ENCODE results near the gene AFF2. TPM values are rescaled to one million over a fixed set of nuclear protein-coding genes. Genes with fewer than 3 reads are reported as not detected.

The AFF2 gene
- total and polyA plus RNA-seq, 2 donors from 2014 or later: 0.09 to 5.7 TPM

DNA sequence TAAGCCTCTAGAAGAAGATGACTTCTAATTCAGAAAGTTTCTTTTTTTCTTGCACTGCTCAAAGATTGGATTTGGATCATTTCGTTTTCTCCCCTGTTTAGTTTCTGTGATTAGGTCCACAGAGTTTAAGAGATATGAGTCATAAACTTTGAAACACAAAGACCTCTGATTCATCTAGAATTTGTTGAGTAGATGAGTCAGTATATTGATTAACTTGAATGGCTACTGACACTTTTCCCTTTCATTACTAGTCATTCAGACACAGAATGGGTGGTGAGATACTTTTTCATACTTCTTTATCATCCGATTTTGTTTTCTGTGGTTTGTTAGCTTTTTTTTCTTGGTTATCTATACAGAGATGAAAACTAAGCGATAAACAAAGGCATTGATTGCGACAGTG is 34.1 kb upstream of the AFF2 start:
- TF ChIP-seq CTCF (IDR thresholded peaks at IDR 0.05; ENCODE audit: borderline replicate concordance, extremely low read depth, insufficient read depth): no peak
- FAIRE-seq (no peak), DNase-seq (no peak)
- Histone ChIP-seq H3K4me3 (ENCODE audit: low read length in 3 of 3) (no peak overlapping the region), H3K27me3 (ENCODE audit: control insufficient read depth, insufficient read depth, low read length) (no peaks in the 10 kb centered on the region), H3K9ac (ENCODE audit: low read length in 3 of 3) (no peak overlapping the region), H3K4me1 (ENCODE audit: control insufficient read depth in 2 of 3, insufficient read depth in 2 of 3, low read depth in 1 of 3, low read length in 3 of 3) (no peaks in the 10 kb centered on the region), H3K27ac (ENCODE audit: low read depth in 2 of 2, low read length in 2 of 2) (no peak overlapping the region), H3K9me3 (ENCODE audit: control insufficient read depth in 2 of 3, insufficient read depth in 1 of 3, low read length in 3 of 3) (no peaks in the 10 kb centered on the region), H3K36me3 (ENCODE audit: control insufficient read depth in 2 of 3, insufficient read depth in 3 of 3, low read length in 3 of 3) (no peaks in the 10 kb centered on the region)
- intact Hi-C loops (cut with DNase I): no loop called here

- FAIRE-seq: no peak
- DNase-seq: no peak
- no peaks in the 10 kb centered on the region for H3K36me3 ChIP-seq (ENCODE audit: control insufficient read depth in 2 of 3, insufficient read depth in 3 of 3, low read length in 3 of 3)
- H3K9ac ChIP-seq (ENCODE audit: low read length in 3 of 3): no peak overlapping the region
- no peaks in the 10 kb centered on the region for H3K9me3 ChIP-seq (ENCODE audit: control insufficient read depth in 2 of 3, insufficient read depth in 1 of 3, low read length in 3 of 3)
- no peak overlapping the region for H3K27ac ChIP-seq (ENCODE audit: low read depth in 2 of 2, low read length in 2 of 2)
- no peaks in the 10 kb centered on the region for H3K27me3 ChIP-seq (ENCODE audit: control insufficient read depth, insufficient read depth, low read length)
- no peak overlapping the region for H3K4me3 ChIP-seq (ENCODE audit: low read length in 3 of 3)
- no peak for TF ChIP-seq CTCF (IDR thresholded peaks at IDR 0.05; ENCODE audit: borderline replicate concordance, extremely low read depth, insufficient read depth)
- intact Hi-C loops (cut with DNase I): no loop called here
- H3K4me1 ChIP-seq (ENCODE audit: control insufficient read depth in 2 of 3, insufficient read depth in 2 of 3, low read depth in 1 of 3, low read length in 3 of 3): no peaks in the 10 kb centered on the region
Measured at GRCh38 chrX:148470324-148470723, 30.1 kb upstream of the AFF2 start.

DNA sequence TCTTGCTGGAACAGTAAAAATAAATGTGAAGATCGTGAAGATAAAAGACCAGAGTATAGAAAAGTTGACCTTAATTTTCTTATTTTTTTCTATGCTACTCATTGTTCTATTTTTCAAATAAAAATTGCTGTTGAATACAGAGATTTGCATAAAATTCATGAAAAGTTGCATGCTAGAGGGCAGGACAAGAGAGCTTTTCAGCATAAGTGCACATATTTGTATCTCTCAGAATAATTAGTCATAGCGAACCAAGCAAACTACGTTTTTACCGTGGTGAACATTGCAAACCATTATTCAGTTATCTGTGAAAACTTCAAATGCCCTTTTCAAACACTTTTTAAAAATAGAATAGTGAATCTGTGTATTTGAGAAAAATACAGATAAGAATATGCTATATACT is 26.4 kb upstream of the AFF2 start:
- no peaks in the 10 kb centered on the region for H3K4me1 ChIP-seq (ENCODE audit: control insufficient read depth in 2 of 3, insufficient read depth in 2 of 3, low read depth in 1 of 3, low read length in 3 of 3)
- H3K9me3 ChIP-seq (ENCODE audit: control insufficient read depth in 2 of 3, insufficient read depth in 1 of 3, low read length in 3 of 3): no peaks in the 10 kb centered on the region
- no peaks in the 10 kb centered on the region for H3K36me3 ChIP-seq (ENCODE audit: control insufficient read depth in 2 of 3, insufficient read depth in 3 of 3, low read length in 3 of 3)
- no peak overlapping the region for H3K27ac ChIP-seq (ENCODE audit: low read depth in 2 of 2, low read length in 2 of 2)
- FAIRE-seq: no peak
- DNase-seq: no peak
- H3K4me3 ChIP-seq (ENCODE audit: low read length in 3 of 3): no peak overlapping the region
- intact Hi-C loops (cut with DNase I): no loop called here
- no peaks in the 10 kb centered on the region for H3K27me3 ChIP-seq (ENCODE audit: control insufficient read depth, insufficient read depth, low read length)
- H3K9ac ChIP-seq (ENCODE audit: low read length in 3 of 3): no peak overlapping the region
- TF ChIP-seq CTCF (IDR thresholded peaks at IDR 0.05; ENCODE audit: borderline replicate concordance, extremely low read depth, insufficient read depth): no peak

DNA sequence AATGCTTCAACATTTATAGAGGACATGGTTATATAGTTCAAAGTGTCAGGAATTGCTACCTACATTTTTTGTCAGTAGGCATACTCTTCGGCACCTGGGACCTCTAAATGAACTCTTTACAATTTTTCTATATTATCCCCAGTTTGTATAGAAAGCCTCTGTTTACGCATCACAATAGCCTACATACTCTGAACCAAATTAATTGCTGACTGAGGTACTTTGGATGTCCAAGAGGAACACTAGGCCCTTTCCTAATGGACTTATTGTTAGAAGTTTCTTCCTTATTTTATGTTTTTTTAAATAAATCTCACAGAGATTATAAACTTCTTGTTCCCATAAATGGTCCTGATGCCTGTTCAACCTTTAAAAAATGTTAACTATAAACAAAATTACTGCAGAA is 8.4 kb upstream of the AFF2 start:
- no peaks in the 10 kb centered on the region for H3K27me3 ChIP-seq (ENCODE audit: control insufficient read depth, insufficient read depth, low read length)
- H3K36me3 ChIP-seq (ENCODE audit: control insufficient read depth in 2 of 3, insufficient read depth in 3 of 3, low read length in 3 of 3): no peaks in the 10 kb centered on the region
- intact Hi-C loops (cut with DNase I): no loop called here
- FAIRE-seq (no peak), DNase-seq (no peak)
- no peaks in the 10 kb centered on the region for H3K9me3 ChIP-seq (ENCODE audit: control insufficient read depth in 2 of 3, insufficient read depth in 1 of 3, low read length in 3 of 3)
- H3K9ac ChIP-seq (ENCODE audit: low read length in 3 of 3): no peak overlapping the region
- no peak for TF ChIP-seq CTCF (IDR thresholded peaks at IDR 0.05; ENCODE audit: borderline replicate concordance, extremely low read depth, insufficient read depth)
- no peak overlapping the region for H3K27ac ChIP-seq (ENCODE audit: low read depth in 2 of 2, low read length in 2 of 2)
- H3K4me1 ChIP-seq (ENCODE audit: control insufficient read depth in 2 of 3, insufficient read depth in 2 of 3, low read depth in 1 of 3, low read length in 3 of 3): no peaks in the 10 kb centered on the region
- no peak overlapping the region for H3K4me3 ChIP-seq (ENCODE audit: low read length in 3 of 3)
